IPS-18c (cell line): Measurements from ENCODE around the gene LMF1.

Experiments used
- H3K4me3 ChIP-seq: 2 replicates; pipeline ENCODE4 v1.7.0; 2013; ENCODE audit warnings: low read depth, mild to moderate bottlenecking, low read length, moderate library complexity; ENCODE audit not compliant: insufficient read depth
- H3K9me3 ChIP-seq: one replicate; pipeline ENCODE4 v1.6.1; 2013; ENCODE audit warnings: mild to moderate bottlenecking, low read length, moderate library complexity; ENCODE audit not compliant: control insufficient read depth, insufficient read depth

The LMF1 gene

GRCh38 chr16:879986-880385 is 90.8 kb downstream of the LMF1 start:
- H3K9me3 ChIP-seq = no peaks in the 10 kb centered on the region
- H3K4me3 ChIP-seq = no peak overlapping the region

GRCh38 chr16:879461-879861 is 91.3 kb downstream of the LMF1 start:
- Histone ChIP-seq H3K4me3 (no peak overlapping the region), H3K9me3 (no peaks in the 10 kb centered on the region)

GRCh38 chr16:878886-879285 is 91.9 kb downstream of the LMF1 start:
- Histone ChIP-seq H3K4me3 (no peak overlapping the region), H3K9me3 (no peaks in the 10 kb centered on the region)

GRCh38 chr16:878072-878784 is 92.6 kb downstream of the LMF1 start:
- H3K4me3 ChIP-seq = no peak overlapping the region
- H3K9me3 ChIP-seq = no peaks in the 10 kb centered on the region

GRCh38 chr16:877242-878071 is 93.3 kb downstream of the LMF1 start:
- Histone ChIP-seq H3K4me3 (no peak overlapping the region), H3K9me3 (no peaks in the 10 kb centered on the region)

- Histone ChIP-seq H3K4me3 (no peak overlapping the region), H3K9me3 (no peaks in the 10 kb centered on the region)
Measured at GRCh38 chr16:876523-877241, 94.1 kb downstream of the LMF1 start.

- Histone ChIP-seq H3K4me3 (no peak overlapping the region), H3K9me3 (no peaks in the 10 kb centered on the region)
Measured at GRCh38 chr16:876041-876335, 94.8 kb downstream of the LMF1 start.

- H3K4me3 ChIP-seq = no peak overlapping the region
- no peaks in the 10 kb centered on the region for H3K9me3 ChIP-seq
Measured at GRCh38 chr16:875182-876040, 95.4 kb downstream of the LMF1 start.

- no peaks in the 10 kb centered on the region for H3K9me3 ChIP-seq
- no peak overlapping the region for H3K4me3 ChIP-seq
Measured at GRCh38 chr16:874366-875181, 96.2 kb downstream of the LMF1 start.

- H3K4me3 ChIP-seq = no peak overlapping the region
- H3K9me3 ChIP-seq = no peaks in the 10 kb centered on the region
Measured at GRCh38 chr16:873889-874288, 96.9 kb downstream of the LMF1 start.

- Histone ChIP-seq H3K4me3 (no peak overlapping the region), H3K9me3 (no peaks in the 10 kb centered on the region)
Measured at GRCh38 chr16:873243-873661, 97.5 kb downstream of the LMF1 start.

- H3K4me3 ChIP-seq = no peak overlapping the region
- no peaks in the 10 kb centered on the region for H3K9me3 ChIP-seq
Measured at GRCh38 chr16:872436-873242, 98.1 kb downstream of the LMF1 start.

- no peaks in the 10 kb centered on the region for H3K9me3 ChIP-seq
- H3K4me3 ChIP-seq = no peak overlapping the region
Measured at GRCh38 chr16:871562-872345, 99.0 kb downstream of the LMF1 start.

- Histone ChIP-seq H3K9me3 (no peaks in the 10 kb centered on the region), H3K4me3 (no peak overlapping the region)
Measured at GRCh38 chr16:870856-871561, 99.8 kb downstream of the LMF1 start.
